ENCODE results near the gene GPR171.

Gene GPR171

GRCh38 chr3:151213151-151213550 lies 10.1 kb upstream of the GPR171 start:
- DNase-seq: no peak

GRCh38 chr3:151210676-151211381 lies 7.8 kb upstream of the GPR171 start:
- DNase-seq: peak; percentile 7

- no peak for DNase-seq
Measured at GRCh38 chr3:151209654-151210053, 6.6 kb upstream of the GPR171 start.

GRCh38 chr3:151206201-151206600 lies 3.2 kb upstream of the GPR171 start:
- no peak for DNase-seq

GRCh38 chr3:151205482-151205881 lies 2.5 kb upstream of the GPR171 start:
- no peak for DNase-seq

- no peak for DNase-seq
Measured at GRCh38 chr3:151204530-151205402, 1.8 kb upstream of the GPR171 start.

GRCh38 chr3:151201051-151201730 lies 1.8 kb downstream of the GPR171 start:
- no peak for DNase-seq

GRCh38 chr3:151200586-151200985 lies 2.4 kb downstream of the GPR171 start:
- no peak for DNase-seq

- DNase-seq: no peak
Measured at GRCh38 chr3:151199554-151200438, 3.2 kb downstream of the GPR171 start.

GRCh38 chr3:151198849-151199248 lies 4.2 kb downstream of the GPR171 start:
- no peak for DNase-seq

GRCh38 chr3:151197981-151198767 lies 4.8 kb downstream of the GPR171 start:
- no peak for DNase-seq

GRCh38 chr3:151197228-151197627 lies 5.8 kb downstream of the GPR171 start:
- DNase-seq: no peak

- no peak for DNase-seq
Measured at GRCh38 chr3:151196434-151196833, 6.6 kb downstream of the GPR171 start.

GRCh38 chr3:151195826-151196225 lies 7.2 kb downstream of the GPR171 start:
- no peak for DNase-seq

GRCh38 chr3:151192545-151192944 lies 10.5 kb downstream of the GPR171 start:
- DNase-seq: no peak

GRCh38 chr3:151191095-151191494 lies 11.9 kb downstream of the GPR171 start:
- no peak for DNase-seq

GRCh38 chr3:151183265-151183671 lies 19.7 kb downstream of the GPR171 start:
- no peak for DNase-seq

- no peak for DNase-seq
Measured at GRCh38 chr3:151182349-151183079, 20.5 kb downstream of the GPR171 start.

GRCh38 chr3:151178208-151178845 lies 24.7 kb downstream of the GPR171 start:
- no peak for DNase-seq

- DNase-seq: no peak
Measured at GRCh38 chr3:151175952-151176351, 27.1 kb downstream of the GPR171 start.

- DNase-seq: no peak
Measured at GRCh38 chr3:151174351-151174750, 28.7 kb downstream of the GPR171 start.
